ENCODE results near the gene VSTM4.

The VSTM4 gene

GRCh38 chr10:49038711-49039110, 76.6 kb downstream of the VSTM4 start:
- DNase-seq, result no peak

GRCh38 chr10:49037187-49037586, 78.1 kb downstream of the VSTM4 start:
- DNase-seq, result no peak

DNA sequence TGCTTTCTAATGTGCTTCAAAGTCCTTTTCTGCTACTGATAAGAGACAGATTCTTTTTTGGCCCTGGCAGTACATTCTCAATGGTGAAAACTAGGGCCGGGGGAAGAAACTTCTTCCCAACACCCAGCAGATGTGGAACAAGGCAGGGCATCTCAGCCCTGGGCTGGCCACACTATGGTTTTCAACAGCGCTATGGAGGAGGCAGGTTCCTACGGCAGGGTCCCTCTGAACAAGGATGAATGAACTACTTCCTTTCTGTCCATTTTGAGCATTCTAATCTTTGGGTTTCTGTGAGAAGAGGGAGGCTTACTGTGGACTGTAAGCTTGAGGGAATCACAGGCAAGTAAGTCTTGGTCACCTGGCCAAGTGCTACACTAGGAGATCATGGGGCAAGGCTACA, 78.7 kb downstream of the VSTM4 start:
- no peak for DNase-seq

GRCh38 chr10:49035920-49036319, 79.4 kb downstream of the VSTM4 start:
- no peak for DNase-seq

DNA sequence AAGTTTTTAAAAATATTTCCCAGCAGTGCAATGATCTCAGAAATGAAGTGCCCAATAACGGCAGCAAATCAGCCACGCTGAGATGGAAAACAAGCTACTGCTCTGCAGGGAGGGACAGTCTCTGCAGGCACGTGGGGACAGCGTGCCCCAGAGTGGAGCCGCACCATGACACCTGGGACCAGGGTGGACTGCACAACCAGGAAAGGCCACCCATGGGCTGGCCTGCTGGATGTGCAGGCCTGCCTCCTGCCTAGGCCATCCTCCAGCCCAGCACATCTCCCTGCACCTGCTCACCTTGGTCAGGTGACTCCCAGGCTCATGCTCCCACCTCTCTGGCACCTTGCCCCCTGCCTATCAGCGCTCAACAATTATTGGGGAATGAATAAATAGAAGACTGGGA, 80.4 kb downstream of the VSTM4 start:
- DNase-seq, result no peak

- DNase-seq, result no peak
Measured at GRCh38 chr10:49033939-49034338, 81.4 kb downstream of the VSTM4 start.

GRCh38 chr10:49029666-49030065, 85.7 kb downstream of the VSTM4 start:
- DNase-seq, result no peak

GRCh38 chr10:49028639-49029038, 86.7 kb downstream of the VSTM4 start:
- no peak for DNase-seq

DNA sequence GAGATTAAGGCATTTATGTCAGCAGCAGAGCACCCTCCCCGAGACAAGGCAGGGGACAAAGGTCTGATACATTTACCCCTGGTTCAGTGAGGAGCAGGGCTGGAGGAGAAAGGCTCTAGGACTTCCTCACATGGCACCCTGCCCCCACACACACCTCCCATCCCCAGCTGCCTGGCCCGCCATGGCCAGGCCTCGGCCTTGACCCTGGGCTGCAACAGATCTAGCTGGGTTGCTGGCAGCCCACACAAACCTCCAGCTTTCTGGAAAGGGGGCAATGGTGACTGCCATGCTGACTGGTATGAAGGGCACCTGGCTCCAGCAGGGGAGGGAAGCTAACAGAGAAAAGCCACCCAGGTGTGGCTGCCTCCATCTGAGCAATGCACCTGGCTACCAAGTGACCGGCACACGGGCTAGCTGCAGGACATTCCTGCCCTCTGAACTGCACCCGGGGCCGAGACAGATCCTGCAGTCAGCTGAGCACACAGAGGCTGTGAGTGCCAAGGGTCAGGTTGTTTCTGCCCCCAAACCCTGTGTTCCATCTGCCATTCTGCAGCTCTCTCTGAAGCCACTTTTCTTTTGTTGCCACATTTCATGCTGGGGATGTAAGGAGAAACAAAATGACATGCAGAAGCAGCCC, 89.9 kb downstream of the VSTM4 start:
- DNase-seq, result no peak

- DNase-seq, result no peak
Measured at GRCh38 chr10:49024484-49024883, 90.8 kb downstream of the VSTM4 start.

- DNase-seq, result no peak
Measured at GRCh38 chr10:49023752-49024151, 91.6 kb downstream of the VSTM4 start.

- DNase-seq, result no peak
Measured at GRCh38 chr10:49023071-49023470, 92.3 kb downstream of the VSTM4 start.

- DNase-seq, result no peak
Measured at GRCh38 chr10:49021685-49022084, 93.6 kb downstream of the VSTM4 start.

DNA sequence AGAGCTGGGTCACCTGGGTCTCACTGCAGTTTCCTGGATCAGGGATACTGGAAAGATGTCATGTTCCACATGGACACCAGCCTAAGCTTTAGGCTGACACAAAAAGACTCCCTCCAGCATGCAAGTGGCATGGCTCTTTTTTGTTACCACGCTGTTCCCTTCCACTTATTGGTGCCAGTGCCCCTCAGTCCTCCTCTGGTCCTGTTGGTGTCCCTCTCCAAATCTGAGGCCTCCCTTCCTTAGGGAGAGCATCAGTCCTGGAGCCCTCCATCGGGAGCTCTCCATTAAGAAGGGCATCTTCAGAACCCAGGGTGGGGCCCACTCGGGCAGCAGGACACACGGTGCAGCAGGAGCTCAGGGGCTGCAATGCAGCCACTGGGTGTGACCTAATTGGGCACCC, 99.6 kb downstream of the VSTM4 start:
- peak; percentile 20 for DNase-seq

DNA sequence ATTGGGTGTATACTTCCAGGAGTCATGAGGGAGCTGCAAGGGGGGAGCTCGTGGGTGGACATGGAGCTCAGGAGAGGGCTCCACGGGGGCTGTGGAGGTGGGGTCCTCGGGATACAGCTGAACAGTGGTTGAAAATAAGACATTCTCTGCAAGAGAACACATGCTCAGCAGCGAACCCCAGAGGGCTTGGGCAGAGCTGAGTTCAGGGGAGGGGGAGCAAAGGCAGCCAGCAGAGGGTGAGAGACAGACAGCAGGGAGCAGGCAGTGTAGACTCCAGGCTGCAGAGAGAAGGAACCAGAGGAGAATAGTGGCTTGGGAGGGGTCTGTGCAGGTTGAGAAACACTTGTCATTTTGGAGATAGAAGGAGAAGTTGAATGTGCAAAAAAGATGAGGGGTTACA, 102.7 kb downstream of the VSTM4 start:
- no peak for DNase-seq

DNA sequence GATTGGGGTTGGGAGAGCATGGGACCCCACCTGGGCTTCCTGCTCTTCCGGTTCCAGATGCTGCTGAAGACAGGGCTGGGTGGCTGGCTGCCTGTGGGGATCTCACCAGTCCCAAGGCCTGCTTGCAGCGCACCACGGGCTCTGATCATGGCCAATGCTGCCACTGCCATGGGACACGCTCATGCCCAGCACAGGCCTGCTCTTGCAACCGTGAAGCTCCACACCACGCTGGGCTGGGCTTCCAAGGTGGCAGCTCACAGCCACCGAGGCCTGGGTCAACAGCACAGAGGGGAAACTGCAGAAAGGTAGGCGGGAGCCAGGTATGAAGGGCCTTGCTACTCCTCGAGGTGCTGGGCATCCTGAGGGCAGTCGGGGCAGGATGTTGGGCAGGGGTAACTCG, 103.6 kb downstream of the VSTM4 start:
- no peak for DNase-seq

DNA sequence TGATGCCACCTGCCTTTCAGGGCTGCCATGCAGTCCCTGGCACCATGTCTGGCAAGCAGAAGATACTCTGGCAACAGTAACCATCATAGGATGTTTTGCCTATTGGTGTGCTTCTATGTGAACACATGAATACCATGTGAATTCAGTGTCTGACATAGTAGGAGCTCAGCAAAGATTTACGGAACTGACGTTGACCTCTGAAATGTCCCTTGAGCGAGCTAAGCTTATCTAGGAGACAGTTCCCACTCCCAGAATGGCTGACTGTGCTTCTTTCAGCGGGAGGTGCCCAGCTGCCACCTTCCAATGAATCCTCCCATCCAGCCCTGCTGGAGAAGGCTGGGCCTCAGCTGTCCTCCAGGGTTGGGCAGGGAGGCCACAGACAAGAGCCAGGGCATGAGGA, 104.5 kb downstream of the VSTM4 start:
- DNase-seq, result no peak

DNA sequence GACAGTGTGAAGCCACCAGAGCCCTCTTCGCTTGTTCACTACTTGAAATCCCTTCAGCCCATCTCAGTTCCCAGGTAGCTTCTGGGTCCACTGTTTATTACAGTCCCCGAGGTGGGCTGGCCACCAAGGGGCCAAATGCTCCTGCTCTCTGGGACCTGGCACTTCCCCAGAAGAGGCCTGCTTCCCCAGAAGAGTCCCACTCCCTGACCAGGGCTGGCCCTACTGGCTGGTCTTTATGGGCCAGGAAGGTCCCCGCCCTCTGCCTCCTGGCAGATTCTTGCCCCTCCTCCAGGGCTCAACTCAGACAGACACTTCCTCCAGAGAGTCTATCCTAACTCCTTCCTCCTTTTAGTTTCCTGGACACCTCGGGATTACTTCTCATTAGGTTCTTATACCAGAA, 105.0 kb downstream of the VSTM4 start:
- no peak for DNase-seq

DNA sequence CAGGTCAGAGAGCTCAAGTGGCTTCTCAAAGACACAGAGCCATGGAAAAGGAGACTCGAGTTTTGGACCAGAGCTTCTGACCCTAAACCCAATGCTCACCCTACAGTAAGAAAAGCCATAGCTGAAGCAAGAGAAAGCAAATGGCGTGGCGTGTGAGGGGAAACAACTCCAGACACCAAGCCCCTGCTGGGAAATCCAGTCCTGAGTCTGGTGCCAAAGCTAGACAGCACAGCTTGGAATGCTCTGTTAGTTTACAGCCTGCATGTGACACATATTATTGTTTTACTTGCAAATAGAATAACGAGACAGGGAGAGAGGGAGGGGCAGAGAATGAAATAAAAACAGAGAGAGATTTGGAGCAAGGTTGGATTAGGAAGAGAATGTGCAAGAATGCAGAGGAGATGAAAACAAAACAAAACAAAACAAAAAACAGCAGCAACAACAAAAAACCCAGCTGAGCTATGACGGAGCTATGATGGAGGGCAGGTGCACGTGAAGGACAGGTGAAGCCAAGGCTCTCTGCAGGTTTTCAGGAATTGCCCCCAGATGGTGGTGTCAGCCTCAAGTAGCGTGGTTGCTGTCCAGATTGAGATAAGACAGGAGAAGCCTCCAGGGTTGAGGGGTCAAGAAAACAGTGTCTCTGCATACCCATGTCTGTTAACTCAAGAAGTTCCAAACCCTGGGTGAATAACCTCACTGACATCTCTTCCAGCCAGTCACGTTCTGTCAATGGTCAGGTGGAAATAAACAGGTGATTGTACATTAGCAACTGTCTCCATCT, 105.9 kb downstream of the VSTM4 start:
- peak; percentile 22 for DNase-seq

DNA sequence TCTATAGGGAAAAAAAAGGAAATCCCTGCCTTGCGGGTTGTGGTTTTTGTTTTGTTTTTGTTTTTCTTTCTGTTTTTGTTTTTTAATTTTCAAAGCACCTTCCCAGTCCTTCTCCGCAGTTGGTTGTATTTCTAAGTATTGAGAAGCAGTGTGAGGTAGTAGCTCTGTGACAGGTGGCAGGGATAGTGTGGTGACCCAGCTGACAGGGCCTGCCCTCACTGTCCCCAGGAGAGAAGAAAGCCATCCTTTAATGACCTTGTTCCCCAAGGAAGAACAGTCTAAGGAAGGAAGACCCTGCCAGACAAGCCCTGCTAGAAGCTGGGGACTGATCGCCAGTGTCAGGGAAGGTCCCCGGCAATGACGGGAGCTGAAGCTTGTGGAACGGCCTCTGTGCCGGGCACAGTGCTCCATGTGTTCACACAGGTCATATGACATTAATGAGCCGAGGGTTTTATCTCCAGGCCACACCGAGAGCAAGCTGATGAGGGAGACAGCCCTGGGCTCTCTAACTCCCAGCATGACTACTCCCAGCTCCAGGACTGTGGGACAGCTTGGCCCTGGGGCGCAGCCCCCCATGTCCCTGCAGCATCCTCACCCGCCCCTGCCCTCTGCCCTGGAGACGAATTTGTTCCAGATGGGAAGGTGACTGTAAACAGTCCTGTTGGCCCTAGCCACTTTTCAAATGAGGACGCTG, 106.7 kb downstream of the VSTM4 start:
- peak; percentile 50 for DNase-seq

DNA sequence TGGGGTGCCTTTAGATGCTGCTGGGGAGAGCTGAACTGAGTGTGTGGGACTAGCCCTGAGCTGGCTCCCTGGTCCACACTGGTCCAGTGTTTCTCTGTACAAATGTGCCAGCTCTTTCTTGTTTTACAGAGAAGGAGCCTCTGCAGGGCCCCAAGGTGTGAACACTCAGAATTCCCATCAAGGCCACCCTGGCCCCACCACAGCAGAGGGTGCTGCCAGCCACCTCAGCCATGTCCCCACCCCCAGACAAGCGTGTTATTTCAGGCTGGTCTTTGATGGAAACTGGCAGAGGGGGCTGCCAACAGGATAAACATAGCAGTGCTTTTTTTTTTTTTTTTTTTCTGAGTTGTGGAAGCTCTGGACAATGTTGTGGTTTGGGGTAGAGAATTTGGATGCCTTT, 107.2 kb downstream of the VSTM4 start:
- DNase-seq, result peak; percentile 38

DNA sequence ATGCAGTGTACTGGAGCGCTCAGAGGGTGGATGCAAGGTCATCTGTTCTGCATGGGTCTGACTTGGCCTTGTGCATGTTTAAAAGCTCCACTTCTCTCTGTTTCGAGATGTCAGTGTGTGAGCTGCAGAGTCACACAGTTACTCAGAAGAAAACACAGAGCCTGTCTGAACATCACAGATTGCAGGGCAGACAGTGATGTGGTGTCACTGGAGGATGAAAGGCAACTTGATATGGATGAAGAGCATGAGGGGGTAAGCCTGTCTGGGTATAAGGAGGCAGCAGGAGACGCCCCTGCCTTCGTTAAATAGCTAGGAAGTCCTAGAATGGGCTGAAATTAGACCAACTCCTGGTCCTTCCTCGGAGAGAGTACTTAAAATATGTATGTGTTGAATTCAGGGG, 108.2 kb downstream of the VSTM4 start:
- peak; percentile 32 for DNase-seq

- DNase-seq, result peak; percentile 2
Measured at GRCh38 chr10:49005270-49005669, 110.1 kb downstream of the VSTM4 start.
